SW480 (cell line): ENCODE data around the gene AHCYL1.
A peak's percentile ranks its signal among the peaks of the same experiment; 100 is the strongest.
"Not testable (repeated sequence)": the region's sequence is repeated elsewhere in the genome, so short reads cannot be mapped to it uniquely, and the experiment has no call there.

Source experiments
- DNase-seq: peaks from one replicate; pipeline ENCODE4 v3.0.0-alpha.2; 2016; ENCODE audit warnings: low spot score

AHCYL1 gene

GRCh38 chr1:110002695-110003094 lies 18.1 kb downstream of the AHCYL1 start:
- no peak for DNase-seq

- DNase-seq, result no peak
Observed at GRCh38 chr1:110003747-110004428, 19.3 kb downstream of the AHCYL1 start.

GRCh38 chr1:110004583-110004982 lies 20.0 kb downstream of the AHCYL1 start:
- DNase-seq, result no peak

- DNase-seq, result no peak
Observed at GRCh38 chr1:110005971-110006370, 21.4 kb downstream of the AHCYL1 start.

- DNase-seq, result no peak
Observed at GRCh38 chr1:110006516-110006915, 22.0 kb downstream of the AHCYL1 start.

- DNase-seq, result no peak
Observed at GRCh38 chr1:110007046-110007830, 22.7 kb downstream of the AHCYL1 start.

GRCh38 chr1:110008971-110009565 lies 24.5 kb downstream of the AHCYL1 start:
- DNase-seq, result no peak

GRCh38 chr1:110011527-110012041 lies 27.0 kb downstream of the AHCYL1 start:
- DNase-seq, result peak; percentile 16

- no peak for DNase-seq
Observed at GRCh38 chr1:110012100-110012780, 27.7 kb downstream of the AHCYL1 start.

- no peak for DNase-seq
Observed at GRCh38 chr1:110017792-110018191, 33.2 kb downstream of the AHCYL1 start.

- DNase-seq, result no peak
Observed at GRCh38 chr1:110018396-110018795, 33.8 kb downstream of the AHCYL1 start.

GRCh38 chr1:110019770-110020169 lies 35.2 kb downstream of the AHCYL1 start:
- DNase-seq, result no peak

GRCh38 chr1:110021285-110021684 lies 36.7 kb downstream of the AHCYL1 start:
- no peak for DNase-seq

GRCh38 chr1:110024613-110025012 lies 40.0 kb downstream of the AHCYL1 start:
- no peak for DNase-seq

GRCh38 chr1:110030687-110031086 lies 46.1 kb downstream of the AHCYL1 start:
- not testable (repeated sequence) for DNase-seq

GRCh38 chr1:110032327-110032726 lies 47.8 kb downstream of the AHCYL1 start:
- no peak for DNase-seq

GRCh38 chr1:110033421-110033820 lies 48.9 kb downstream of the AHCYL1 start:
- DNase-seq, result no peak

GRCh38 chr1:110034040-110034450 lies 49.5 kb downstream of the AHCYL1 start:
- no peak for DNase-seq

GRCh38 chr1:110034451-110035235 lies 50.1 kb downstream of the AHCYL1 start, which contains the start of gene STRIP1:
Gene STRIP1, plus strand, starts transcription at chr1:110034624. Its CDS starts 14 bp downstream, at chr1:110034638.
- peak; percentile 95 for DNase-seq

GRCh38 chr1:110035236-110035752 lies 50.7 kb downstream of the AHCYL1 start:
- peak; percentile 15 for DNase-seq

- DNase-seq, result no peak
Observed at GRCh38 chr1:110038271-110038670, 53.7 kb downstream of the AHCYL1 start.
